Brain microvascular endothelial cell (primary cell): ENCODE data around the gene CDH23.

Source experiments
- DNase-seq: peaks from one replicate; pipeline ENCODE4 v3.0.0-alpha.2; 2020
- H3K27ac ChIP-seq: fragments of 250-450 bp; sonication (Bioruptor Pico); 2 replicates; pipeline ENCODE4 v1.5.1; 2020; ENCODE audit warnings: mild to moderate bottlenecking, moderate library complexity
- H3K27me3 ChIP-seq: fragments of 250-450 bp; sonication (Bioruptor Pico); replicated peaks from 2 replicates; pipeline ENCODE4 v1.5.1; 2020; ENCODE audit warnings: mild to moderate bottlenecking
- H3K36me3 ChIP-seq: fragments of 250-450 bp; sonication (Bioruptor Pico); replicated peaks from 2 replicates; pipeline ENCODE4 v1.5.1; 2020; ENCODE audit warnings: mild to moderate bottlenecking
- H3K4me3 ChIP-seq: 2 replicates; pipeline ENCODE4 v1.5.1; 2011; ENCODE audit warnings: low read depth, mild to moderate bottlenecking, control low read depth, low read length, moderate library complexity
- CTCF ChIP-seq: IDR thresholded peaks from 2 replicates; pipeline ENCODE4 v1.5.1; 2011; ENCODE audit warnings: low read depth, mild to moderate bottlenecking, moderate library complexity, low read length, control low read depth, inconsistent platforms; ENCODE audit errors: missing control alignments
- in situ Hi-C: cut with HindIII; loops from 2 replicates; pipeline ENCODE4 v1.10.0; 2017; ENCODE audit warnings: low sequenced_read_pairs, low pct_ligation_motif_present

CDH23 gene

GRCh38 chr10:71830726-71831125 is 434.0 kb downstream of the CDH23 start:
- DNase-seq: no peak
- Histone ChIP-seq H3K27me3 (no peaks in the 10 kb centered on the region), H3K4me3 (no peak overlapping the region), H3K27ac (no peak overlapping the region), H3K36me3 (peaks cover 71% of the 10 kb centered on the region)
- in situ Hi-C loops: no loop called here
- no peak for TF ChIP-seq CTCF

- in situ Hi-C loops: no loop called here
- peak; percentile 69 for DNase-seq
- Histone ChIP-seq H3K27me3 (no peaks in the 10 kb centered on the region), H3K4me3 (no peak overlapping the region), H3K27ac (peak overlapping the region; percentile 34), H3K36me3 (peaks cover 59% of the 10 kb centered on the region)
- peak; percentile 18 for TF ChIP-seq CTCF
Measured at GRCh38 chr10:71831646-71832552, 435.2 kb downstream of the CDH23 start.

- in situ Hi-C loops: no loop called here
- no peak for TF ChIP-seq CTCF
- Histone ChIP-seq H3K36me3 (peaks cover 54% of the 10 kb centered on the region), H3K27ac (no peak overlapping the region), H3K27me3 (no peaks in the 10 kb centered on the region), H3K4me3 (no peak overlapping the region)
- no peak for DNase-seq
Measured at GRCh38 chr10:71832967-71833366, 436.2 kb downstream of the CDH23 start.

- in situ Hi-C loops: no loop called here
- DNase-seq: no peak
- Histone ChIP-seq H3K27ac (no peak overlapping the region), H3K36me3 (peaks cover 47% of the 10 kb centered on the region), H3K4me3 (no peak overlapping the region), H3K27me3 (no peaks in the 10 kb centered on the region)
- TF ChIP-seq CTCF: no peak
Measured at GRCh38 chr10:71833451-71834342, 437.0 kb downstream of the CDH23 start.

- H3K27ac ChIP-seq: no peak overlapping the region
- in situ Hi-C loops: no loop called here
- no peak for TF ChIP-seq CTCF
- H3K4me3 ChIP-seq: no peak overlapping the region
- H3K36me3 ChIP-seq: peaks cover 40% of the 10 kb centered on the region
- H3K27me3 ChIP-seq: no peaks in the 10 kb centered on the region
- DNase-seq: no peak
Measured at GRCh38 chr10:71834343-71834674, 437.6 kb downstream of the CDH23 start.
